RPMI8226 (cell line): ENCODE data around the gene LAMC2.

Experiments
- DNase-seq: peaks from one replicate; pipeline ENCODE4 v3.0.0-alpha.2; 2015

LAMC2 gene

GRCh38 chr1:183215076-183215720, 29.1 kb downstream of the LAMC2 start:
- peak; percentile 8 for DNase-seq

- no peak for DNase-seq
These were observed 29.9 kb downstream of the LAMC2 start for GRCh38 chr1:183215936-183216335.

GRCh38 chr1:183218027-183218618, 32.1 kb downstream of the LAMC2 start:
- DNase-seq: no peak

GRCh38 chr1:183218971-183219615, 33.0 kb downstream of the LAMC2 start:
- DNase-seq: peak; percentile 85

- DNase-seq: no peak
These were observed 33.5 kb downstream of the LAMC2 start for GRCh38 chr1:183219616-183220009.

- no peak for DNase-seq
These were observed 36.8 kb downstream of the LAMC2 start for GRCh38 chr1:183222909-183223308.

GRCh38 chr1:183223467-183223866, 37.4 kb downstream of the LAMC2 start:
- no peak for DNase-seq

- DNase-seq: no peak
These were observed 40.3 kb downstream of the LAMC2 start for GRCh38 chr1:183226361-183226760.

- DNase-seq: no peak
These were observed 40.9 kb downstream of the LAMC2 start for GRCh38 chr1:183226963-183227362.

GRCh38 chr1:183227422-183228346, 41.6 kb downstream of the LAMC2 start:
- peak; percentile 61 for DNase-seq

- DNase-seq: no peak
These were observed 42.5 kb downstream of the LAMC2 start for GRCh38 chr1:183228347-183229220.

- DNase-seq: no peak
These were observed 44.3 kb downstream of the LAMC2 start for GRCh38 chr1:183230413-183230812.

- no peak for DNase-seq
These were observed 45.5 kb downstream of the LAMC2 start for GRCh38 chr1:183231545-183231944.

- no peak for DNase-seq
These were observed 47.0 kb downstream of the LAMC2 start for GRCh38 chr1:183233113-183233512.

GRCh38 chr1:183234660-183235476, 48.8 kb downstream of the LAMC2 start:
- no peak for DNase-seq

- DNase-seq: no peak
These were observed 49.4 kb downstream of the LAMC2 start for GRCh38 chr1:183235503-183235902.

- DNase-seq: no peak
These were observed 50.2 kb downstream of the LAMC2 start for GRCh38 chr1:183236158-183236725.

- no peak for DNase-seq
These were observed 51.0 kb downstream of the LAMC2 start for GRCh38 chr1:183237046-183237445.

GRCh38 chr1:183238071-183238470, 52.0 kb downstream of the LAMC2 start:
- no peak for DNase-seq

GRCh38 chr1:183239220-183239742, 53.2 kb downstream of the LAMC2 start:
- DNase-seq: peak; percentile 16
